GM18907 (cell line): ENCODE results near the gene AACS.
"Not testable (repeated sequence)": the region's sequence is repeated elsewhere in the genome, so short reads cannot be mapped to it uniquely, and the experiment has no call there.

ENCODE experiments used
- ATAC-seq: cut with Tn5 transposase; IDR thresholded peaks from one replicate; pipeline ENCODE4 v1.9.1; 2021; ENCODE audit warnings: mild to moderate bottlenecking, moderate library complexity; ENCODE audit not compliant: unreplicated experiment

AACS gene

GRCh38 chr12:125120566-125120965 lies 55.3 kb downstream of the AACS start:
- no peak for ATAC-seq

DNA sequence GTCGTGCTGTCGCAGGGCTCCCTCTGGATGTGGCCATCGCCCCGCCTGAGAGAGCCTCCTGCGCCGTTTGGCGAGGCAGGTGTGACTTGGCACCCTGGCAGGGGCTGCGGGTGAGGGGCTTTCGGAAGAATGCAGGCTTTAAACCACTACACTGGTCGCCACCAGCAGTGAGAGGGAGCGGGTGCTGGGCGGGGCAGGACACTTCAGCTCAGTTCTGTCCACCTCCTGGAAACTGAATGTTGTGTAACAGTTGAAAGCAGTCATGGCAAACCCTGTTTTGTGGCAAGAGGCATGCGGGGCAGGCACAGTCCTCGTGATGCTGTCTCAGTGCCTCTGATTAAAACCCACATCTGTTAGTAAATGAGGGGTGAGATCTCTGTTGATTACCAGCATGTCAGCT lies 55.9 kb downstream of the AACS start:
- ATAC-seq = no peak

DNA sequence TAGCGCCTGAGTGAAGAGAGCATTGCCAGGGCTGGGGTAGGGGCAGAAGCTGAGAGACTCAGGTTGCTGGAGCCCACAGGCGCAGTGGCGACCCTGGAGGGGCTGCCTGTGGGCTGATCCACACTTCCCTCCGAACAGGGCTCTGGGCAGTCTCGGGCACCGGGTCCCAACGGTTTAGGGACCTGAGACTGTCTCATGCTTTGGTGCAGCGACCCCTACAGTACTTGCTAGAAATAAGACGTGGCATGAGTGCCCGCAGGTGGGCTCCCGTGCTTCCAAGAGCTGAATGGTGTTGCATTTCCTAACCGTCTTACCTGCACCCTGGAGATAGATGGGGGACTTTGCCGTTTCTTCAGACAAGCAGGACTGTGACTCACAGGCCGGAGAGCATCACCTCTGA lies 57.4 kb downstream of the AACS start:
- ATAC-seq = no peak

DNA sequence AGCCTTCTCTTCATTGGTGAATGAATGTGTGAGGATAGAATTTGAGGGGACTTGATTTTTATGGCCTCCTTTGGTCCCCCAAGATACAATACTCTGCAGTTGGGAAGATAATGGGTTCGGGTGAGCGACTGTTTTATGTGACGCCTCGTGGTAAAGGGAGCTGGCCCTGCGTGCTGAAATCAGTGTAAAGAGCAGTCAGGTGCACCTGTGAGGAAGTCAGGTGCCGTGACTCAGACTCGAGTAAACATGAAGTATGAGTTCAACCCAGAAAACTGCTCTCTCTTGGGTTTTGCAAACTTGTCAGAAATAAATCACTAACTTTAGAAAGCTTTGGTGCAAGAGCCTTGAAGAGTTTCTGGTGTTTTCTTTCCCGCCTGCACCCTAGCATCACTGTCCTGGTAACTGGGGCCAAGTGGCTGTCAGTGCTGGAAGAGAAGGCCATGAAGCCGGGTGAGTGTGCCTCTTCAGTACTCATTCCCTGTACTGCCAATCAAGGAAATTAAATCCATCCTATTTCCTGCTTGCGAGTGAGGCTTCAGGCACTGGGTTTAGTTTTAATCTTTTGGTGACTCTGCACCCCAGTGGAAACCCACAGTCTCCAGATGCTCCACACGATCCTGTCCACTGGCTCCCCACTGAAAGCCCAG lies 59.2 kb downstream of the AACS start:
- ATAC-seq = no peak

GRCh38 chr12:125125271-125125670 lies 60.0 kb downstream of the AACS start:
- no peak for ATAC-seq

DNA sequence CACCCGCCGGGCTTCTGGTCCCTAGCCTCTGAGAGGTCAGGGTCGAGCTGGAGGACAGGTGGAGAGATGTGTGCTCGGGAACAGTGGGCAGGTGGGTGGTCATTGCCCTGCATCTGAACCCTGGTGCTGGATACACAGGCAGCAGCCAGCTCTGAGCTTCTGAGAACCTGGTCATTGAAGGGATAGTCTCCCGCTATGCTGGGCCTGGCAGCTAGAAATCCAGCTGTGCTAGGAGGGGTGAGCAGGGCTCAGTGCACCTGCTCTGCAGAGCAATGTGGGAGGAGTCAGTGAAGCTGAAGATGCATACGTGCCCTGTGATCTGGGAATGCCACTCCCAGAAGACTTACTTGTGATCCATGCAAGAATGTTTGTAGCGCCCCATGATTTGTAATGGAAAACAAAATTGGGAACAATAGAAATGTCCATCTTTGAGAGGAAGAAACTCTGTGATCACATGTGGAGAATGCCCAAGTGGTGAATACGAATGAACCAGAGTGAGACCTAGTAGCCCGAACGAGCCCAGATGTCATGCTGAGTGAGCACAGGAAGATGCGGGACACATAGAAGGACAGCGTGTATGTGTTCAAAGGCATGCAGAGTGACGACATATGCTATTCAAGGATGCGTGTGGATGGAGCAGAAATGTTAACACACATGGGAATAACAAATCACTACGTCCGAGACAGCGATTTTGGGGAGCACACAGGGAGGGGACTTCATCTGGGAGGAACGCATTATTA lies 63.4 kb downstream of the AACS start:
- no peak for ATAC-seq

GRCh38 chr12:125129179-125129571 lies 63.9 kb downstream of the AACS start:
- ATAC-seq = no peak

GRCh38 chr12:125129591-125130255 lies 64.5 kb downstream of the AACS start:
- no peak for ATAC-seq

DNA sequence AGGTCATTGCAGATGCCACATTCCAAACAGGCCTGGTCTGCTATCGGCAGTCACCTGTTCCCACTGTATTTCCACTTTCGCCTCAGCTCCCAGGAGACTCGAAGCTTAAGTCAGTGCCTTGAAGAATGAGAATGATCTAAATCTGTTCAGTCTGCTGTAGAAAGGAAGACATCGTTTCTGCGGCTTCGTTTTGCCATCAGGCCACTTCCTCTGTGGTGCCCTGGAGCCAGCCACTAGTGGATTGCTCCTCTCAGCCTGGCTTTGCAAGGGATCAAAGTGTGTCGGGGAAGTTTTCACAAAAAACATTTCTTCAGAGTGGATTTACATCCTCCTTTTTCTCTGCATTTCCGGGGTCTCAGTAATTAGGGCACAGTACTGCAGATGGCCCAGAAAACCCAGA lies 66.7 kb downstream of the AACS start:
- no peak for ATAC-seq

DNA sequence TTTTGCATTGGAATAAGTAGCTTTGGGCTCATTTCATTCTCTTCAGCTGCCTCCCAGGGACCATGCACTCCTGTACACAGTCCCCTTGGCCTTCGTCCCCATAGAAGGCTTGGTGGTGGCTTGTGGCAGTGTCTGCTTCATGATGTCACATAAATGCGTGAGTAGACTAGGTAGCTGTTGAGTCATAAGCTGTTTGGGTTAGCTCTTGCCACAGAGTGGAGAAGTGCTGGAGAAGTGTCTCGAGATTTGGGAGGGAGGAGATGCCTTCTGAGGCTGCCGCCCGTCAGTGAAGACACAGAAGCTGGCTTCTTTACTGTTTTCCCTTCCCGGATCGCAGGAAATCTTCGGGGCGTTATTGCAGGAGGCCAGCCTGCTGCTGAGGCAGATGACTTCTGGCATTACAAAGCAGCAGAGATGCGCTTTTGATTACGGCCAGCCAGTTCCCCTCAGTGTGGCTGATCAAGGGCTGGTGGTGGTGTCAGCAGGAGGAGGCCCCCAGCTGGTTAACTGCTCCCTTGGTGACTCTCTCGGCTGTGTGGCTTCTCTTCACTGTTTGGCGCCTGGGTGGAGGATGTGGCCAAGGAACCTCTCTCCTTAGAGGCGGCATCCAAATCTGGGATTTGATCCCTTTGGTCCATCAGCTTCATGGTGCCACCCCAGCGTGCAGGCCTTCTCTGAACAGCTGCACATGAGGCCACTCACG lies 67.6 kb downstream of the AACS start:
- no peak for ATAC-seq

DNA sequence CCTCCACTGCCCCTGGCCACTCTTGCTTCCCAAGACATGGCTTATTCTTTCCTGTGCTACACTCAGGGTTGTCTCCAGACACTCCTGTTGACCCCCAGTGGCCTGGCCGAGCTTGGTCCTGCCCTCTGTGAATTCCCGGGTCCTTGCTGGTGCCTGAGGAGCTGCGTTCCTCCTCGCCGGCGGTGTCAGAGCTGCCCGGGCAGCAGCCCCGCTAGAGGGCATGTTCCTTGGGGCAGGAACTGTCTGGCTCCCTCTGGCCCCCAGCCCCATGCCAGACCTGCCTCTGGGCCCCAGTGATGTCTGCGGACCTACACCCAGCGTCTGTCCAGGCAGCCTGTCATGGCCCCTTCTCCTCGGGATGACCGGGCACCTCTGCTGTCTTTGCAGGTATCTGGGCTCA lies 68.4 kb downstream of the AACS start:
- no peak for ATAC-seq

DNA sequence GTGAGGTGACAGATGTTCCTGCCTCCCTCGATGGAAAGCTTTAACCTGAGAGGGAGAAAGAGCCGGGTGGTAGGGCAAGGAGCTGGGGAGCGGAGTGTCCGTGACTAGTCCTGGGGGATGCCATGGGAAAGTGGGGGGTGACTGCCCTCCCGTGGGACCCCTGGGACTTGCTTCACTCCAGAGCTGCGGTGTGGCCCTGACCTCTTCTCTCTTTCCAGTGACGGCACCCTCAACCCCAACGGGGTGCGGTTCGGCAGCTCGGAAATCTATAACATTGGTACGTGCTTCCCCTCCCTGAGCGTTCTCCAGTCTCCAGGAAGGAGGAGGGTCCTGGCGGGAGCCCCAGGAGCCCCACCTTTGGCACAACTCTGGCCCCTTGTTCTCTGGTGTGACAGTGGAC lies 69.3 kb downstream of the AACS start:
- no peak for ATAC-seq

- no peak for ATAC-seq
Observed at GRCh38 chr12:125135906-125136305, 70.7 kb downstream of the AACS start.

- no peak for ATAC-seq
Observed at GRCh38 chr12:125136702-125137101, 71.5 kb downstream of the AACS start.

GRCh38 chr12:125137766-125138344 lies 72.6 kb downstream of the AACS start:
- no peak for ATAC-seq

GRCh38 chr12:125140279-125141209 lies 75.3 kb downstream of the AACS start:
- ATAC-seq = no peak

GRCh38 chr12:125141210-125141573 lies 76.0 kb downstream of the AACS start:
- not testable (repeated sequence) for ATAC-seq

GRCh38 chr12:125142601-125143000 lies 77.4 kb downstream of the AACS start:
- no peak for ATAC-seq

DNA sequence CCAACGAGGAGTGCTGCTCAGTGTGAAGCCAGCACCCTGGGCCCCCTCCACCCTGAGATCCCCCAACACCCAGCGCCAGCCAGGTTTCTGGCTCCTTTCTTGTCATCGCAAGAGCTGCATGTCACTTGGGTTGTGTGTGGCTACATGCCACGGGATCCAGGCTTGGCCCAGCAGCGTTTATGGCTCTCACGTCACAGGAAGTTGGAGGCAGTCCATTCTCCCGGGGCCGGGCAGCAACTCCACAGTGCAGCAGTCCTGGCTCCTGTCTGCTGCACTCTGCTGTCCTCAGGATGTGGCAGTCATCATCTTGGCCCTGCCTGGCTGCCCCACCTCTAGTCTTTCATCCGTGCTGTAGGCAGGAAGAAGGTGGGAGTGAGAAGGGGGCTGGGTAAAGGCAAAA lies 78.3 kb downstream of the AACS start:
- no peak for ATAC-seq

GRCh38 chr12:125145196-125145595 lies 80.0 kb downstream of the AACS start:
- no peak for ATAC-seq
